ENCODE measurements around the gene DCHS2.

DCHS2 gene

GRCh38 chr4:154294652-154295350 lies 196.8 kb downstream of the DCHS2 start:
- no peaks in the 10 kb centered on the region for H3K9me3 ChIP-seq (ENCODE audit: severe bottlenecking)
- no peak for TF ChIP-seq CTCF (IDR thresholded peaks at IDR 0.05; ENCODE audit: poor library complexity, severe bottlenecking)

GRCh38 chr4:154293427-154293826 lies 198.2 kb downstream of the DCHS2 start:
- no peak for TF ChIP-seq CTCF (IDR thresholded peaks at IDR 0.05; ENCODE audit: poor library complexity, severe bottlenecking)
- Histone ChIP-seq H3K4me3 (ENCODE audit: severe bottlenecking) (no peak overlapping the region), H3K4me1 (ENCODE audit: insufficient read depth, poor library complexity, severe bottlenecking) (no peaks in the 10 kb centered on the region), H3K9me3 (ENCODE audit: severe bottlenecking) (no peaks in the 10 kb centered on the region), H3K36me3 (ENCODE audit: low read depth) (no peaks in the 10 kb centered on the region), H3K27ac (ENCODE audit: poor library complexity, severe bottlenecking) (no peak overlapping the region), H3K27me3 (ENCODE audit: insufficient read depth, poor library complexity, severe bottlenecking) (peaks cover 2% of the 10 kb centered on the region)
- no peak for DNase-seq (ENCODE audit: low spot score)
- ATAC-seq (ENCODE audit: low read depth) = no peak

More at GRCh38 chr4:154294652-154295350, 196.8 kb downstream of the DCHS2 start:
- DNase-seq (ENCODE audit: low spot score) (no peak), ATAC-seq (ENCODE audit: low read depth) (no peak)
- no peaks in the 10 kb centered on the region for H3K36me3 ChIP-seq (ENCODE audit: low read depth)
- no peak overlapping the region for H3K4me3 ChIP-seq (ENCODE audit: severe bottlenecking)
- no peak overlapping the region for H3K27ac ChIP-seq (ENCODE audit: poor library complexity, severe bottlenecking)
- no peaks in the 10 kb centered on the region for H3K4me1 ChIP-seq (ENCODE audit: insufficient read depth, poor library complexity, severe bottlenecking)
- H3K27me3 ChIP-seq (ENCODE audit: insufficient read depth, poor library complexity, severe bottlenecking) = peaks cover 2% of the 10 kb centered on the region

GRCh38 chr4:154292589-154292988 lies 199.0 kb downstream of the DCHS2 start:
- no peak for DNase-seq (ENCODE audit: low spot score)
- no peak for TF ChIP-seq CTCF (IDR thresholded peaks at IDR 0.05; ENCODE audit: poor library complexity, severe bottlenecking)
- H3K36me3 ChIP-seq (ENCODE audit: low read depth) = no peaks in the 10 kb centered on the region
- no peaks in the 10 kb centered on the region for H3K9me3 ChIP-seq (ENCODE audit: severe bottlenecking)
- H3K4me1 ChIP-seq (ENCODE audit: insufficient read depth, poor library complexity, severe bottlenecking) = no peaks in the 10 kb centered on the region
- peaks cover 2% of the 10 kb centered on the region for H3K27me3 ChIP-seq (ENCODE audit: insufficient read depth, poor library complexity, severe bottlenecking)
- no peak overlapping the region for H3K4me3 ChIP-seq (ENCODE audit: severe bottlenecking)
- no peak overlapping the region for H3K27ac ChIP-seq (ENCODE audit: poor library complexity, severe bottlenecking)
- ATAC-seq (ENCODE audit: low read depth) = no peak

- DNase-seq (ENCODE audit: low spot score) (no peak), ATAC-seq (ENCODE audit: low read depth) (no peak)
- H3K4me3 ChIP-seq (ENCODE audit: severe bottlenecking) = no peak overlapping the region
- no peaks in the 10 kb centered on the region for H3K9me3 ChIP-seq (ENCODE audit: severe bottlenecking)
- TF ChIP-seq CTCF (IDR thresholded peaks at IDR 0.05; ENCODE audit: poor library complexity, severe bottlenecking) = no peak
- H3K27me3 ChIP-seq (ENCODE audit: insufficient read depth, poor library complexity, severe bottlenecking) = no peaks in the 10 kb centered on the region
- H3K4me1 ChIP-seq (ENCODE audit: insufficient read depth, poor library complexity, severe bottlenecking) = no peaks in the 10 kb centered on the region
- no peaks in the 10 kb centered on the region for H3K36me3 ChIP-seq (ENCODE audit: low read depth)
- no peak overlapping the region for H3K27ac ChIP-seq (ENCODE audit: poor library complexity, severe bottlenecking)
Measured at GRCh38 chr4:154277172-154277571, 214.4 kb downstream of the DCHS2 start.

GRCh38 chr4:154276496-154276895 lies 215.1 kb downstream of the DCHS2 start:
- Histone ChIP-seq H3K4me3 (ENCODE audit: severe bottlenecking) (no peak overlapping the region), H3K27me3 (ENCODE audit: insufficient read depth, poor library complexity, severe bottlenecking) (no peaks in the 10 kb centered on the region), H3K27ac (ENCODE audit: poor library complexity, severe bottlenecking) (no peak overlapping the region), H3K4me1 (ENCODE audit: insufficient read depth, poor library complexity, severe bottlenecking) (no peaks in the 10 kb centered on the region), H3K36me3 (ENCODE audit: low read depth) (no peaks in the 10 kb centered on the region), H3K9me3 (ENCODE audit: severe bottlenecking) (no peaks in the 10 kb centered on the region)
- ATAC-seq (ENCODE audit: low read depth) = no peak
- TF ChIP-seq CTCF (IDR thresholded peaks at IDR 0.05; ENCODE audit: poor library complexity, severe bottlenecking) = no peak
- DNase-seq (ENCODE audit: low spot score) = no peak

All from RWPE2 (cell line).